B cell (primary cell): ENCODE data around the gene ZC3H12C.

ENCODE experiments used
- CTCF ChIP-seq: fragments of 200-600 bp; IDR thresholded peaks from one replicate; pipeline ENCODE4 v1.8.0; 2022; ENCODE audit warnings: antibody characterized with exemption, mild to moderate bottlenecking
- EZH2 ChIP-seq: IDR thresholded peaks from 2 replicates; pipeline ENCODE4 v1.6.1; 2012; ENCODE audit warnings: borderline replicate concordance, low read depth, mild to moderate bottlenecking, moderate library complexity, low read length; ENCODE audit not compliant: insufficient read depth, poor library complexity, severe bottlenecking

- TF ChIP-seq CTCF (no peak), EZH2 (no peak)
Observed at GRCh38 chr11:110113973-110114372, 20.8 kb downstream of the ZC3H12C start.
